GM21526 (cell line): ENCODE data around the gene TRPM6.

ENCODE experiments used
- ATAC-seq: cut with Tn5 transposase; IDR thresholded peaks from one replicate; pipeline ENCODE4 v1.9.1; 2021; ENCODE audit warnings: moderate library complexity; ENCODE audit not compliant: unreplicated experiment, low FRiP score

Gene TRPM6

GRCh38 chr9:74724317-74724716, 163.4 kb downstream of the TRPM6 start:
- ATAC-seq, result no peak

GRCh38 chr9:74721696-74722660, 165.7 kb downstream of the TRPM6 start:
- ATAC-seq, result no peak

- no peak for ATAC-seq
Measured at GRCh38 chr9:74719306-74719705, 168.4 kb downstream of the TRPM6 start.

GRCh38 chr9:74718709-74719108, 169.0 kb downstream of the TRPM6 start:
- no peak for ATAC-seq

GRCh38 chr9:74711341-74711740, 176.4 kb downstream of the TRPM6 start:
- no peak for ATAC-seq

GRCh38 chr9:74697535-74697934, 190.2 kb downstream of the TRPM6 start:
- ATAC-seq, result no peak

- no peak for ATAC-seq
Measured at GRCh38 chr9:74696520-74696919, 191.2 kb downstream of the TRPM6 start.

- ATAC-seq, result no peak
Measured at GRCh38 chr9:74691058-74691457, 196.7 kb downstream of the TRPM6 start.

GRCh38 chr9:74683322-74683721, 204.4 kb downstream of the TRPM6 start:
- no peak for ATAC-seq

GRCh38 chr9:74681906-74682305, 205.8 kb downstream of the TRPM6 start:
- ATAC-seq, result no peak

- no peak for ATAC-seq
Measured at GRCh38 chr9:74674077-74674476, 213.6 kb downstream of the TRPM6 start.
